ENCODE results near the gene ENDOU. TPM values are rescaled to one million over a fixed set of nuclear protein-coding genes. Genes with fewer than 3 reads are reported as not detected.

ENDOU gene
- total and polyA plus RNA-seq, 2 donors (not counting 3 experiments of a cell fraction or from before 2014, with no cell fraction given), result not detected

GRCh38 chr12:47717046-47717442 lies 8.2 kb downstream of the ENDOU start:
- Histone ChIP-seq H3K27me3 (ENCODE audit: control insufficient read depth in 2 of 2, insufficient read depth in 2 of 2, low read length in 2 of 2) (no peaks in the 10 kb centered on the region), H4K20me1 (replicated peaks; ENCODE audit: control insufficient read depth, extremely low read depth, insufficient read depth, low read length) (no peaks in the 10 kb centered on the region), H3K4me2 (ENCODE audit: insufficient read depth, low read length) (no peak overlapping the region), H3K4me3 (replicated peaks in 1 of 3; ENCODE audit: insufficient read depth in 1 of 3, low read depth in 1 of 3, low read length in 3 of 3) (no peak overlapping the region), H3K79me2 (ENCODE audit: control insufficient read depth, insufficient read depth, low read length) (no peaks in the 10 kb centered on the region), H3K36me3 (ENCODE audit: control insufficient read depth in 2 of 2, extremely low read depth in 1 of 2, insufficient read depth in 2 of 2, low read length in 2 of 2) (no peaks in the 10 kb centered on the region), H2AFZ (ENCODE audit: low read depth, low read length) (peak overlapping the region; percentile 29), H3K27ac (ENCODE audit: insufficient read depth, low read depth, low read length) (no peak overlapping the region), H3K9ac (replicated peaks; ENCODE audit: extremely low read depth, insufficient read depth, low read length) (no peak overlapping the region), H3K9me3 (replicated peaks; ENCODE audit: control insufficient read depth, insufficient read depth, low read length) (no peaks in the 10 kb centered on the region), H3K4me1 (ENCODE audit: control insufficient read depth, extremely low read depth, insufficient read depth, low read length) (peaks cover 7% of the 10 kb centered on the region), H3K9me1 (replicated peaks; ENCODE audit: control insufficient read depth, extremely low read depth, insufficient read depth, low read length) (no peaks in the 10 kb centered on the region)
- intact Hi-C loops (cut with micrococcal nuclease), result loop anchor here (1.0 to 10.0 kb wide), 4 partner anchors 25 to 438 kb away; partner anchors contain the start of genes ASB8 and TMEM106C
- ChIA-PET POLR2A (no interaction called here), CTCF (interaction anchor here (0.6 to 11.5 kb wide), 13 partner anchors 10 to 232 kb away, joined by 3 to 172 read pairs (median 6); partner anchors contain the start of genes RAPGEF3 and SLC48A1)
- no TSS peak for BruUV-seq (replicated peaks)
- no peak for TF ChIP-seq POLR2AphosphoS5 (IDR thresholded peaks at IDR 0.05; ENCODE audit: insufficient read depth, low read depth, low read length)
- no peak for TF ChIP-seq POLR2A (IDR thresholded peaks at IDR 0.05; ENCODE audit: low read depth, low read length)
- no peak for TF ChIP-seq JUN (IDR thresholded peaks at IDR 0.05; ENCODE audit: borderline replicate concordance, insufficient read depth, insufficient read length, low read depth)
- TF ChIP-seq CTCF (IDR thresholded peaks at IDR 0.05; ENCODE audit: extremely low read depth in 1 of 2, insufficient read depth in 1 of 2, low read depth in 1 of 2, low read length in 2 of 2), result no peak
- no peak for TF ChIP-seq MYC (IDR thresholded peaks at IDR 0.05; ENCODE audit: low read depth, low read length)
- TF ChIP-seq FOS (IDR thresholded peaks at IDR 0.05; ENCODE audit: borderline replicate concordance, insufficient read depth, low read length), result no peak
- TF ChIP-seq MAX (IDR thresholded peaks at IDR 0.05; ENCODE audit: insufficient read depth, insufficient read length), result no peak
- no peak for TF ChIP-seq EZH2 (IDR thresholded peaks at IDR 0.05; ENCODE audit: borderline replicate concordance, low read depth, low read length, severe bottlenecking)
- TF ChIP-seq GATA2 (IDR thresholded peaks at IDR 0.05; ENCODE audit: insufficient read depth, insufficient read length, low read depth, low read length), result no peak
- dilution Hi-C loops (cut with MboI; ENCODE audit: extremely low pct_ligation_motif_present, low sequenced_read_pairs), result no loop called here
- DNase-seq (ENCODE audit: low read depth, low spot score), result no peak
- FAIRE-seq, result no peak

Data from endothelial cell of umbilical vein (primary cell).